Measurements from ENCODE around the gene GNA15.
"Not testable (repeated sequence)": the region's sequence is repeated elsewhere in the genome, so short reads cannot be mapped to it uniquely, and the experiment has no call there.

The GNA15 gene

GRCh38 chr19:3150739-3151329, 15.0 kb downstream of the GNA15 start:
- no peak overlapping the region for H3K4me3 ChIP-seq (ENCODE audit: low read length)
- DNase-seq (ENCODE audit: low read depth), result no peak
- no peak for TF ChIP-seq CTCF (conservative IDR thresholded peaks at IDR 0.05; ENCODE audit: low read depth, low read length)

DNA sequence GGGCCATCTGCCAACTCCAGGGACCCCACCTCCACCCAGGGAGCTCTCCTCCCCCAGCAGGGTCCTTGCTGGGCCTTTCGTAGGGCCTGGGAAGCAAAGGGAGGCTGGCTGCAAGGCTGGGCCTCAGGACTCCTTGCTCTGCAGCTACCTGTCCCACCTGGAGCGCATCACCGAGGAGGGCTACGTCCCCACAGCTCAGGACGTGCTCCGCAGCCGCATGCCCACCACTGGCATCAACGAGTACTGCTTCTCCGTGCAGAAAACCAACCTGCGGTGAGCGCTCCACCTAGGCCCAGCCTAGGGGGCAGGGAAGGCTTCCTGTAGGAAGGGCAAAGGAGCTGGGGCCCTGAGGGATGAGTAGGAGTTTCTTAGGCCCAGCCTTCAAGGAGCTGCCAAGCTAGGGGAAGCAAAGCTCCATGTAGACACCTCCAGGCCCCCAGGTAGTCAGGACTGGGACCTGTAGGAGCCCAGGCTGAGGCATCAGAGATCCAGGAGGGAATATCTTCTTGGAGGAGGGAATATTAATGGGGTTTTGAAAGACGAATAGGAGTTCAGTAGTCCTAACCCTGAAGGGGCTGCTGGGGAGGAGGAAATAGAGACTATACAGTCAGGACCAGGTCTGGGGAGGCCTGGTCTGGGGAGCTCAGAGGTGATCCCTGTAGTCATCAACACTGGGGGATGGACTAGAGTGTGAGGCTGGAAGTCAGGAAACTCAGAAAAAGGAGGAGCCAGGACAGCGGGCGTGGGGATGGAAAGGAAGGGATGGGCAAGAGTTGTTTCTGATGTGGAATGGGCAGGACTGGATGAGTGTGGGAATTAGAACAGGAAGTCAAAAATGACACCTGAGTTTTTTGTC, 16.0 kb downstream of the GNA15 start:
- no peak for DNase-seq (ENCODE audit: low read depth)
- no peak overlapping the region for H3K4me3 ChIP-seq (ENCODE audit: low read length)
- TF ChIP-seq CTCF (conservative IDR thresholded peaks at IDR 0.05; ENCODE audit: low read depth, low read length), result no peak

DNA sequence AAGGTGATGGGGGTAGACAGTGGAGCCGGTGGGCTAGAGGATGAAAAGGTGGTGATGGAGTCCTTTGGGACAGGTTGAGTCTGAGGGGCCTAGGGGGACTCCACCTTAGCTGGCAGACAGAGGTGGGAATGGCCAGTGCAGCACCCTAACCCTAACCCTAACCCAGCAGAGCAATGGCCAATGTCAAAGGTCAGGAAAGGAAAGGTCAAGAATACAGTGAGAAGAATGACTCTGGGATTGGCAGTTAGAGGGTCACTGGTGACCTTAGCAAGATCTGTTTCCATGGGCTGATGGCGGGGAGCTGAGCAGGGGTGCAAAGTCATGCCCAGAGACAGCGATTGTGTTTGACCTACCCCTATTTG, 16.6 kb downstream of the GNA15 start:
- TF ChIP-seq CTCF (conservative IDR thresholded peaks at IDR 0.05; ENCODE audit: low read depth, low read length), result no peak
- H3K4me3 ChIP-seq (ENCODE audit: low read length), result no peak overlapping the region
- DNase-seq (ENCODE audit: low read depth), result no peak

DNA sequence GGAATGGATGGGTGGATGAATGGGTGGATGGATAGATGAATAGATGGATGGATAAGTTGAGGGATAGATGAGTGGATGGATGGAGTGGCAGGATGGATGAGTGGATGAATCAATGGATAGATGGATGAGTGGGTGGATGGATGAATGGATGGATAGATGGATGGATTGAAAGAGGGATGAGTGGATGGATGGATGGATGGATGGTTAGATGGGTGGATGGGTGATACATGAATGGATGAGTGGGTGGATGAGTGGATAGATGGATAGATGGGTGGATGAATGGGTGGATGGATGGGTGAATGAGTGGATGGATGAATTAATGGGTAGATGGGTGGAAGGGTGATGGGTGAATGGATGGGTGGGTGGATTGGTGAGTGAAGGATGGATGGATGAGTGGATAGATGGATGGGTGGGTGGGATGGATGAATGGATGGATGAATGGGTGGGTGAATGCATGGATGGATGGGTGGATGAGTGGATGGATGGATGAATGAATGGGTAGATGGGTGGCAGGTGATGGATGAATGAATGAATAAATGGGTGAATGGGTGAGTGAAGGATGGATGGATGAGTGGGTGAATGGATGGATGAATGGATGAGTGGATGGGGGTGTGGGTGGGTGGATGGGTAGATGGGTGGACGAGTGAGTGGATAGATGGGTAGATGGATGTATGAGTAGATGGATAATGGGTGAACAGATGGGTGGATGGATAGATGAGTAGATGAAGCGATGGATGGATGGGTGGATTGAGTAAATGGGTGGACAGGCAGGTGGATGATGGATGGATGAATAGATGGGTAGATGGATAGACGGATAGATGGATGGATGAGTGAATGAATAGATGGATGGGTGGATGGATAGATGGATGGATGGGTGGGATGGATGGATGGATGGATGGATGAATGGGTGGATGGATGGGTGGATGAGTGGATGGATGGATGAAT, 17.7 kb downstream of the GNA15 start:
- no peak for TF ChIP-seq CTCF (conservative IDR thresholded peaks at IDR 0.05; ENCODE audit: low read depth, low read length)
- DNase-seq (ENCODE audit: low read depth), result no peak
- no peak overlapping the region for H3K4me3 ChIP-seq (ENCODE audit: low read length)

- not testable (repeated sequence) for H3K4me3 ChIP-seq (ENCODE audit: low read length)
Observed at GRCh38 chr19:3154447-3154846, 18.6 kb downstream of the GNA15 start.

GRCh38 chr19:3154957-3155736, 19.3 kb downstream of the GNA15 start:
- peak; percentile 71 for DNase-seq (ENCODE audit: low read depth)
- H3K4me3 ChIP-seq (ENCODE audit: low read length), result no peak overlapping the region
- no peak for TF ChIP-seq CTCF (conservative IDR thresholded peaks at IDR 0.05; ENCODE audit: low read depth, low read length)

More at GRCh38 chr19:3154447-3154846, 18.6 kb downstream of the GNA15 start:
- not testable (repeated sequence) for DNase-seq (ENCODE audit: low read depth)

All from retinal pigment epithelial cell (primary cell).